Measurements from ENCODE around the gene CRISP2. TPM values are rescaled to one million over a fixed set of nuclear protein-coding genes. Genes with fewer than 3 reads are reported as not detected.

CRISP2 gene
- total and polyA plus RNA-seq, 2 donors (not counting 3 experiments of a cell fraction or from before 2014, with no cell fraction given): not detected

DNA sequence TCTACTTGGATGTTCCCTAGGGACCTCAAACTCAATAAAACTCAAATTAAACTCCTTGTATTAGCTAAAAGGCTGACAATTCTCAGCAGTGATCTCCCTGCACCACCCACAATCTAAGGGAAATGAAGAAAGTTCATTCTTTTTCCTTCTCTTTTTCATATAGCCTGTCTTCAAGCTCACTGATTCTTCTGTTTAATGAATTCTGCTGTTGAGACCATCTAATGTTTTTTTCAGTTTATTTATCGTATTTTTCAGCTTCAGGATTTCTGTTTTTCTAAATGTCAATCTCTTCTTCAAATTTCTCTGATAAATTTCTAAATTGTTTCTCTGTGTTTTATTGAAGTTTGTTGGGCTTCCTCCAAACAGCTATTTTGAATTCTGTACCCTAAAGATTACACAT lies 19.8 kb downstream of the CRISP2 start:
- H3K9me3 ChIP-seq (replicated peaks; ENCODE audit: control insufficient read depth, insufficient read depth, low read length): peaks cover 2% of the 10 kb centered on the region
- no peaks in the 10 kb centered on the region for H3K36me3 ChIP-seq (ENCODE audit: control insufficient read depth in 2 of 2, extremely low read depth in 1 of 2, insufficient read depth in 2 of 2, low read length in 2 of 2)
- H3K4me3 ChIP-seq (replicated peaks in 1 of 3; ENCODE audit: insufficient read depth in 1 of 3, low read depth in 1 of 3, low read length in 3 of 3): no peak overlapping the region
- dilution Hi-C loops (cut with MboI; ENCODE audit: extremely low pct_ligation_motif_present, low sequenced_read_pairs) (no loop called here), intact Hi-C loops (cut with micrococcal nuclease) (no loop called here)
- H3K79me2 ChIP-seq (ENCODE audit: control insufficient read depth, insufficient read depth, low read length): no peaks in the 10 kb centered on the region
- H3K27ac ChIP-seq (ENCODE audit: insufficient read depth, low read depth, low read length): no peak overlapping the region
- POLR2A ChIA-PET: no interaction called here
- no peak overlapping the region for H2AFZ ChIP-seq (ENCODE audit: low read depth, low read length)
- no peak for TF ChIP-seq POLR2AphosphoS5 (IDR thresholded peaks at IDR 0.05; ENCODE audit: insufficient read depth, low read depth, low read length)
- TF ChIP-seq FOS (IDR thresholded peaks at IDR 0.05; ENCODE audit: borderline replicate concordance, insufficient read depth, low read length): no peak
- TF ChIP-seq, protein P1, sequence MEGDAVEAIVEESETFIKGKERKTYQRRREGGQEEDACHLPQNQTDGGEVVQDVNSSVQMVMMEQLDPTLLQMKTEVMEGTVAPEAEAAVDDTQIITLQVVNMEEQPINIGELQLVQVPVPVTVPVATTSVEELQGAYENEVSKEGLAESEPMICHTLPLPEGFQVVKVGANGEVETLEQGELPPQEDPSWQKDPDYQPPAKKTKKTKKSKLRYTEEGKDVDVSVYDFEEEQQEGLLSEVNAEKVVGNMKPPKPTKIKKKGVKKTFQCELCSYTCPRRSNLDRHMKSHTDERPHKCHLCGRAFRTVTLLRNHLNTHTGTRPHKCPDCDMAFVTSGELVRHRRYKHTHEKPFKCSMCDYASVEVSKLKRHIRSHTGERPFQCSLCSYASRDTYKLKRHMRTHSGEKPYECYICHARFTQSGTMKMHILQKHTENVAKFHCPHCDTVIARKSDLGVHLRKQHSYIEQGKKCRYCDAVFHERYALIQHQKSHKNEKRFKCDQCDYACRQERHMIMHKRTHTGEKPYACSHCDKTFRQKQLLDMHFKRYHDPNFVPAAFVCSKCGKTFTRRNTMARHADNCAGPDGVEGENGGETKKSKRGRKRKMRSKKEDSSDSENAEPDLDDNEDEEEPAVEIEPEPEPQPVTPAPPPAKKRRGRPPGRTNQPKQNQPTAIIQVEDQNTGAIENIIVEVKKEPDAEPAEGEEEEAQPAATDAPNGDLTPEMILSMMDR (IDR thresholded peaks at IDR 0.05; ENCODE audit: extremely low read depth in 1 of 2, insufficient read depth in 1 of 2, low read depth in 1 of 2, low read length in 2 of 2): no peak
- TF ChIP-seq MYC (IDR thresholded peaks at IDR 0.05; ENCODE audit: low read depth, low read length): no peak
- TF ChIP-seq, protein P2, sequence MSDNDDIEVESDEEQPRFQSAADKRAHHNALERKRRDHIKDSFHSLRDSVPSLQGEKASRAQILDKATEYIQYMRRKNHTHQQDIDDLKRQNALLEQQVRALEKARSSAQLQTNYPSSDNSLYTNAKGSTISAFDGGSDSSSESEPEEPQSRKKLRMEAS (IDR thresholded peaks at IDR 0.05; ENCODE audit: insufficient read depth, insufficient read length): no peak
- no peak for TF ChIP-seq JUN (IDR thresholded peaks at IDR 0.05; ENCODE audit: borderline replicate concordance, insufficient read depth, insufficient read length, low read depth)
- TF ChIP-seq EZH2 (IDR thresholded peaks at IDR 0.05; ENCODE audit: borderline replicate concordance, low read depth, low read length, severe bottlenecking): no peak
- TF ChIP-seq POLR2A (IDR thresholded peaks at IDR 0.05; ENCODE audit: low read depth, low read length): no peak
- no peak for TF ChIP-seq GATA2 (IDR thresholded peaks at IDR 0.05; ENCODE audit: insufficient read depth, insufficient read length, low read depth, low read length)
- H3K4me1 ChIP-seq (ENCODE audit: control insufficient read depth, extremely low read depth, insufficient read depth, low read length): no peaks in the 10 kb centered on the region
- no peaks in the 10 kb centered on the region for H3K9me1 ChIP-seq (replicated peaks; ENCODE audit: control insufficient read depth, extremely low read depth, insufficient read depth, low read length)
- BruUV-seq (replicated peaks): no TSS peak
- CTCF ChIA-PET: no interaction called here
- H3K27me3 ChIP-seq (ENCODE audit: control insufficient read depth in 2 of 2, insufficient read depth in 2 of 2, low read length in 2 of 2): no peaks in the 10 kb centered on the region
- H3K9ac ChIP-seq (replicated peaks; ENCODE audit: extremely low read depth, insufficient read depth, low read length): no peak overlapping the region
- H4K20me1 ChIP-seq (replicated peaks; ENCODE audit: control insufficient read depth, extremely low read depth, insufficient read depth, low read length): no peaks in the 10 kb centered on the region
- DNase-seq (ENCODE audit: low read depth, low spot score) (no peak), FAIRE-seq (no peak)
- no peak overlapping the region for H3K4me2 ChIP-seq (ENCODE audit: insufficient read depth, low read length)
